Neural crest cell (in vitro differentiated cells): ENCODE data around the gene HSD3B7. TPM values are rescaled to one million over a fixed set of nuclear protein-coding genes. Genes with fewer than 3 reads are reported as not detected.

Source experiments
- DNase-seq: peaks from one replicate; pipeline ENCODE4 v3.0.0; 2021; ENCODE audit warnings: low read depth, mixed read lengths, low spot score
- H3K27ac Mint-ChIP-seq: one replicate; pipeline ENCODE4 v1.8.0; 2021; ENCODE audit warnings: mild to moderate bottlenecking, mixed read lengths; ENCODE audit not compliant: unreplicated experiment
- H3K27me3 Mint-ChIP-seq: 2 replicates; pipeline ENCODE4 v1.8.0; 2021; ENCODE audit warnings: low read depth, mild to moderate bottlenecking, mixed read lengths
- H3K36me3 Mint-ChIP-seq: 2 replicates; pipeline ENCODE4 v1.8.0; 2021; ENCODE audit warnings: low read depth, mild to moderate bottlenecking, mixed read lengths
- H3K4me1 Mint-ChIP-seq: 2 replicates; pipeline ENCODE4 v1.8.0; 2021; ENCODE audit warnings: mixed read lengths
- H3K4me3 Mint-ChIP-seq: one replicate; pipeline ENCODE4 v1.8.0; 2021; ENCODE audit warnings: mild to moderate bottlenecking, mixed read lengths
- H3K9me3 Mint-ChIP-seq: 2 replicates; pipeline ENCODE4 v1.8.0; 2021; ENCODE audit warnings: mixed read lengths
- CTCF ChIP-seq: fragments of 200-600 bp; sonication (generic); conservative IDR thresholded peaks from 2 replicates; pipeline ENCODE4 v1.5.0; 2021; ENCODE audit warnings: antibody characterized with exemption, mild to moderate bottlenecking
- total RNA-seq: library from RNA; stranded (reverse); gene quantifications from 2 replicates; pipeline ENCODE4 v1.2.1, GENCODE V29; 2021

The HSD3B7 gene
- total RNA-seq, 1 donor from 2014 or later, result 1.9 TPM

GRCh38 chr16:30949650-30950515 is 35.1 kb upstream of the HSD3B7 start:
- Mint-ChIP-seq H3K4me3 (peak overlapping the region; percentile 92), H3K36me3 (peaks cover 2% of the 10 kb centered on the region), H3K4me1 (peaks cover 27% of the 10 kb centered on the region), H3K9me3 (no peaks in the 10 kb centered on the region), H3K27ac (peak overlapping the region; percentile 89), H3K27me3 (peaks cover 3% of the 10 kb centered on the region)
- no peak for DNase-seq
- TF ChIP-seq CTCF, result no peak

- H3K4me3 Mint-ChIP-seq, result peak overlapping the region; percentile 92
- no peaks in the 10 kb centered on the region for H3K9me3 Mint-ChIP-seq
- DNase-seq, result no peak
- H3K27ac Mint-ChIP-seq, result no peak overlapping the region
- peaks cover 27% of the 10 kb centered on the region for H3K4me1 Mint-ChIP-seq
- H3K36me3 Mint-ChIP-seq, result peaks cover 2% of the 10 kb centered on the region
- peaks cover 3% of the 10 kb centered on the region for H3K27me3 Mint-ChIP-seq
- no peak for TF ChIP-seq CTCF
Measured at GRCh38 chr16:30950516-30951065, 34.4 kb upstream of the HSD3B7 start.

- H3K27me3 Mint-ChIP-seq, result peaks cover 3% of the 10 kb centered on the region
- H3K27ac Mint-ChIP-seq, result no peak overlapping the region
- H3K4me3 Mint-ChIP-seq, result peak overlapping the region; percentile 76
- no peak for TF ChIP-seq CTCF
- no peak for DNase-seq
- H3K4me1 Mint-ChIP-seq, result peaks cover 27% of the 10 kb centered on the region
- no peaks in the 10 kb centered on the region for H3K36me3 Mint-ChIP-seq
- no peaks in the 10 kb centered on the region for H3K9me3 Mint-ChIP-seq
Measured at GRCh38 chr16:30951193-30951592, 33.8 kb upstream of the HSD3B7 start.

GRCh38 chr16:30951750-30952149 is 33.3 kb upstream of the HSD3B7 start:
- H3K36me3 Mint-ChIP-seq, result no peaks in the 10 kb centered on the region
- peaks cover 23% of the 10 kb centered on the region for H3K4me1 Mint-ChIP-seq
- H3K27ac Mint-ChIP-seq, result no peak overlapping the region
- DNase-seq, result no peak
- H3K9me3 Mint-ChIP-seq, result no peaks in the 10 kb centered on the region
- TF ChIP-seq CTCF, result no peak
- H3K4me3 Mint-ChIP-seq, result peak overlapping the region; percentile 72
- peaks cover 3% of the 10 kb centered on the region for H3K27me3 Mint-ChIP-seq

GRCh38 chr16:30953111-30953510 is 31.9 kb upstream of the HSD3B7 start:
- Mint-ChIP-seq H3K4me1 (peaks cover 26% of the 10 kb centered on the region), H3K4me3 (no peak overlapping the region), H3K9me3 (no peaks in the 10 kb centered on the region), H3K36me3 (no peaks in the 10 kb centered on the region), H3K27ac (no peak overlapping the region), H3K27me3 (peaks cover 8% of the 10 kb centered on the region)
- no peak for DNase-seq
- TF ChIP-seq CTCF, result no peak
